ENCODE results near the gene CNNM4. TPM values are rescaled to one million over a fixed set of nuclear protein-coding genes. Genes with fewer than 3 reads are reported as not detected.
"Not testable (repeated sequence)": the region's sequence is repeated elsewhere in the genome, so short reads cannot be mapped to it uniquely, and the experiment has no call there.

The CNNM4 gene
- total RNA-seq, 4 donors from 2014 or later: 66.5 to 134 (median 85.7) TPM

- no peak for DNase-seq
- in situ Hi-C loops (cut with MboI; ENCODE audit: low pct_ligation_motif_present in 1 of 4, low pct_unique_long_range_greater_than_20kb in 1 of 4, low sequenced_read_pairs in 3 of 4) (no loop called here), intact Hi-C loops (cut with DNase I; ENCODE audit: low total_unique reads) (no loop called here)
- no peak overlapping the region for H3K4me3 ChIP-seq
- TF ChIP-seq POLR2AphosphoS5 (IDR thresholded peaks at IDR 0.05): no peak
- no peak for TF ChIP-seq POLR2A (IDR thresholded peaks at IDR 0.05)
- no peak for TF ChIP-seq CTCF (IDR thresholded peaks at IDR 0.05)
- TF ChIP-seq EP300 (IDR thresholded peaks at IDR 0.05; ENCODE audit: low read depth): no peak
- H3K9me3 ChIP-seq: no peaks in the 10 kb centered on the region
- peaks cover 0 to 21% (median 12%) of the 10 kb centered on the region in 4 donors for H3K36me3 ChIP-seq
- H3K27me3 ChIP-seq: no peaks in the 10 kb centered on the region
- H3K27ac ChIP-seq: no peak overlapping the region
- peaks cover 0 to 7% (median 0%) of the 10 kb centered on the region in 4 donors for H3K4me1 ChIP-seq
- 92% methylated on average over 6 of the region's 6 CpGs; no CpG with 5 or more reads in 1 of the 2 donors for WGBS, 2 donors (ENCODE audit: low coverage in 1 of 2)
Measured at GRCh38 chr2:96795076-96795475, 34.4 kb downstream of the CNNM4 start.

- DNase-seq; H3K9me3 ChIP-seq; H3K4me1 ChIP-seq; H3K4me3 ChIP-seq; H3K27ac ChIP-seq; intact Hi-C loops (cut with DNase I; ENCODE audit: low total_unique reads); in situ Hi-C loops (cut with MboI; ENCODE audit: low pct_ligation_motif_present in 1 of 4, low pct_unique_long_range_greater_than_20kb in 1 of 4, low sequenced_read_pairs in 3 of 4); H3K27me3 ChIP-seq: not testable (repeated sequence)
- 87 to 92% methylated on average over 6 of the region's 6 CpGs for WGBS, 2 donors (ENCODE audit: low coverage in 1 of 2)
- H3K36me3 ChIP-seq: peaks cover 0 to 21% (median 12%) of the 10 kb centered on the region in 4 donors
Measured at GRCh38 chr2:96796497-96796896, 35.8 kb downstream of the CNNM4 start.

DNA sequence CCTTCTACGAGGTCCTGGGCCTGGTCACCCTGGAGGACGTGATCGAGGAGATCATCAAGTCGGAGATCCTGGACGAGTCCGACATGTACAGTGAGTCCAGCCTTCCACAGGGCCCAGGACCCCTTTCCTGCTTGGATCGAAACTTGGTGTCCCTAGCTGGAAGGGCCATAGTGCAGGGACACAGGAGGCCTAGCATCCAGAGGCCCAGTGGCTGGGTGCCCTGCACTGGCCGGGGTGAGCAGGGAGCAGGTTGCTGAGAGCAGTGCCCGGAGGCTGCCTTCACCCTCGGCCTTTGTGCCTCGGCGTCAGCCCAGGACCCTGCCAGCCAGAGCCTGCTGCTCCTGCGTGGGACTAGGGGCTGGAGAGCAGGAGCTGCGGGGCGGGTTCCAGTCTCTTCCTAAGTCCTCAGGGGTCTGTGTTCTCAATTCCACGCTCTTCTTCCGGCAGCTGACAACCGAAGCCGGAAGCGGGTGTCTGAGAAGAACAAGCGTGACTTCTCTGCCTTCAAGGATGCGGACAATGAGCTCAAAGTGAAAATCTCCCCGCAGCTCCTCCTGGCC, 36.4 kb downstream of the CNNM4 start:
- in situ Hi-C loops (cut with MboI; ENCODE audit: low pct_ligation_motif_present in 1 of 4, low pct_unique_long_range_greater_than_20kb in 1 of 4, low sequenced_read_pairs in 3 of 4): no loop called here
- no peak overlapping the region for H3K4me3 ChIP-seq
- H3K4me1 ChIP-seq: peaks cover 0 to 9% (median 5%) of the 10 kb centered on the region in 4 donors
- H3K27ac ChIP-seq: no peak overlapping the region
- intact Hi-C loops (cut with DNase I; ENCODE audit: low total_unique reads): no loop called here
- TF ChIP-seq CTCF (IDR thresholded peaks at IDR 0.05) (no peak), POLR2AphosphoS5 (IDR thresholded peaks at IDR 0.05) (no peak), EP300 (IDR thresholded peaks at IDR 0.05; ENCODE audit: low read depth) (no peak), POLR2A (IDR thresholded peaks at IDR 0.05) (no peak)
- no peaks in the 10 kb centered on the region for H3K9me3 ChIP-seq
- DNase-seq: no peak
- H3K36me3 ChIP-seq: peaks cover 0 to 21% (median 12%) of the 10 kb centered on the region in 4 donors
- H3K27me3 ChIP-seq: no peaks in the 10 kb centered on the region
- 94 to 100% methylated on average over 7 to 23 of the region's 23 CpGs for WGBS, 2 donors (ENCODE audit: low coverage in 1 of 2)

GRCh38 chr2:96798733-96799622, 38.3 kb downstream of the CNNM4 start:
- Histone ChIP-seq H3K27ac (no peak overlapping the region), H3K4me3 (no peak overlapping the region), H3K36me3 (peaks cover 0 to 21% (median 12%) of the 10 kb centered on the region in 4 donors), H3K9me3 (no peaks in the 10 kb centered on the region), H3K4me1 (peaks cover 0 to 9% (median 5%) of the 10 kb centered on the region in 4 donors), H3K27me3 (no peaks in the 10 kb centered on the region)
- no peak for DNase-seq
- in situ Hi-C loops (cut with MboI; ENCODE audit: low pct_ligation_motif_present in 1 of 4, low pct_unique_long_range_greater_than_20kb in 1 of 4, low sequenced_read_pairs in 3 of 4) (no loop called here), intact Hi-C loops (cut with DNase I; ENCODE audit: low total_unique reads) (no loop called here)
- TF ChIP-seq EP300 (IDR thresholded peaks at IDR 0.05; ENCODE audit: low read depth) (no peak), POLR2A (IDR thresholded peaks at IDR 0.05) (no peak), POLR2AphosphoS5 (IDR thresholded peaks at IDR 0.05) (no peak), CTCF (IDR thresholded peaks at IDR 0.05) (no peak)
- 87 to 91% methylated on average over 4 to 23 of the region's 23 CpGs for WGBS, 2 donors (ENCODE audit: low coverage in 1 of 2)
